Stimulated activated CD8-positive, alpha-beta memory T cell treated with anti-CD3 and anti-CD28 coated beads, Interleukin-7, amount 100 ng/mL, for 48 hours (primary cell): ENCODE measurements around the gene GRWD1.
"Not testable (repeated sequence)": the region's sequence is repeated elsewhere in the genome, so short reads cannot be mapped to it uniquely, and the experiment has no call there.

Source experiments
- DNase-seq, 2 donors: peaks; one replicate each; pipeline ENCODE4 v3.0.0-alpha.2; 2020; ENCODE audit warnings: low read depth in 1 of 2; ENCODE audit errors: extremely low read depth in 1 of 2

The GRWD1 gene

DNA sequence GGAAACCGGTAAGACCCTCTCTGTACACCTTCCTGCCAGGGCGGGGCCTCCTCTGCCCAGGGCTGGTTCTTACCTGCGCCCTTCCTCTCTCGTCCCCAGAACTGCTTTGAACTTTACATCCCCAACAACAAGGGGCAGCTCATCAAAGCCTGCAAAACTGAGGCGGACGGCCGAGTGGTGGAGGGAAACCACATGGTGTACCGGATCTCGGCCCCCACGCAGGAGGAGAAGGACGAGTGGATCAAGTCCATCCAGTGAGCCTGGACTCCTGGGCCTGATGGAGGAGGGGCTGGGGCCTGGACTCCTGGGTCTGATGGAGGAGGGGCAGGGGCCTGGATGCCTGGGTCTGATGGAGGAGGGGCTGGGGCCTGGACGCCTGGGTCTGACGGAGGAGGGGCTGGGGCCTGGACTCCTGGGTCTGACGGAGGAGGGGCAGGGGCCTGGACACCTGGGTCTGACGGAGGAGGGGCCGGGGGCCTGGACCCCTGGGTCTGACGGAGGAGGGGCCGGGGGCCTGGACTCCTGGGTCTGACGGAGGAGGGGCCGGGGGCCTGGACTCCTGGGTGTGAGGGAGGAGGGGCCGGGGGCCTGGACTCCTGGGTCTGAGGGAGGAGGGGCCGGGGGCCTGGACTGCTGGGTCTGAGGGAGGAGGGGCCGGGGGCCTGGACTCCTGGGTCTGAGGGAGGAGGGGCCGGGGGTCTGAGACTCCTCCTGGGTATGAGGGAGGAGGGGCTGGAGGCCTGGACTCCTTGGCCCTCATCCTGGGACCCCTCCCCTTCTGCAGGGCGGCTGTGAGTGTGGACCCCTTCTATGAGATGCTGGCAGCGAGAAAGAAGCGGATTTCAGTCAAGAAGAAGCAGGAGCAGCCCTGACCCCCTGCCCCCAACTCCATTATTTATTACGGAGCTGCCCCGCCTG, 32.8 kb downstream of the GRWD1 start:
- no peak for DNase-seq

DNA sequence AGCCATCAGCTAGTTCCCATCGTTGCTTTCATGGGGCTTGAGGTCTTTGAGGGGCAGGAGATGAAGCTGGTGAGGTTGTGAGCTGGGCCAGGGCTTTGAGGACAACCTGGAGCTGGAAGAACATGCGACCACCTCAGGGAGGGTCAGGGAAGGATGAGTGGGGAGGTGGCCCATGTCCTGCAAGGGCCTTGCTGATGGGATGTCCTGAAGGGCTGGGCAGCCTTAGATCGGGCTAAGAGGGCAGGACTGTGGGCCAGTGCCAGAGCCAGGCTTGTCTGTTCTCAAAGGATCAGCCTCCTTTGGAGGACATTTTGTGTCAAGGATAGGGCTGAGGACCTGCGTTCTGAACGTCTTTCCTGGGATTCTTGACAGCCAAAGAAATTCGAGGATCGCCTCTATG, 33.9 kb downstream of the GRWD1 start:
- no peak for DNase-seq

DNA sequence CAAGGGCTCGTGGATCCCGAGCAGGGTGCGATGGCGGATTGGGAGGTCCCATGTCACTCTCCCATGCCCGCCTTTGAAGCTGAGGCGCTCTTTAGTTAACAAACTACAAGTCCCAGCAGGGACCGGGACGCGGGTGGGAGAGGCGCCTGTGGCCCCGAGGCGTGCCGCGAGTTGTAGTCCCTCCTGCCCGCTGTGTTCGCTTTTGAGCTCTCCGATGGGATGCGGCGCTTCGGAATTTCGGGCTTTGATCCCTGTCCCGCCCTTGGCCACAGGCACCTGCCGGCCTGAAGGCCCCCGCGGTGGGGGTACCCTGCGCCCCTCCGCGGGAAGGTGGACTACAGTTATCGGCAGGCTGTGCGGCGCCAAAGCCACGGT, 34.4 kb downstream of the GRWD1 start:
- DNase-seq: no peak

DNA sequence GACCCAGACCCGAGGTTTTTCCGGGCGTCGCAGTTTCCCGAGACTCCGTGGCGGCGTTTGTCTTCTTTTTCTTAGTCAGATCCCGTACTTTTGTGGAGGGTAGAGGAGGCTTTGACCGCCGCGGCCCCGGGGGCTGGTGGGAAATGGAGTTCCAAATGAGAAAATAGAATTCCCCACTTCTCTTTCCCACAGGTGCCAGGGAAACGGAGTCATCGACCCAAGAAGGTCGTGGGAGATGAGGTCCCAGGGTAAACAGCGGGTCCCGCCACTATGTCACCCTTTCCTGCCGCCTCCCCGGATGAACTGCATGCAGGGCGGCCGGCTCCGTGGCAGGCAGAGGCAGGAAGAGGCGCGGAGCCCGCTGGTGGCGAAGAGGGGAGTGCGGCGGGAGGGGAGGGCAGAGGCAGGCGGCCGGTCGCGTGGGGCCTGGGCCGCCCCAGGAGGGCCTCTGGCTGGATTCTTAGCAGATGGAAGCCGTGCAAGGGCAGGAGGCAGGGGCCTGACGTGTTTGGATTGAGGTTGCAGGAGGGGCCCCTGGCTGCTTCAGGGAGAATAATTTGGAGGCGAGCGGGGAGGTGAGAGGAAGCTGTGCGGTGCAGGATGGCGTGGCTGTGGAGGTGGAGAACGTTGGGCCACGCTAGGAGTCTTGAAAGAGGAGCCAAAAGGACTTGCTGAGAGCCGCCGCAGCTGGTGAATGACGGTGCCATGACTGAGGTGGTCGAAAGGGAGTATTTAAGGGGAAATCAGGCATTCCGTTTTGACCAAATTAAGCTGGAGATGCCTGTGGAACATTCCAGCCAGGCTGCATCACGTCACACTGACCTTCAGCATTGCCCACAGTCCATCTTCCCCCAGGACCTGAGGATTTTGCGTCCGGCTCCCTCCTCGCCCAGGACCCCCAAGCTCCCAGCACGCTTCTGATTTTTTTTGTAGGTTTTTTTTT, 35.0 kb downstream of the GRWD1 start:
- no peak for DNase-seq

DNA sequence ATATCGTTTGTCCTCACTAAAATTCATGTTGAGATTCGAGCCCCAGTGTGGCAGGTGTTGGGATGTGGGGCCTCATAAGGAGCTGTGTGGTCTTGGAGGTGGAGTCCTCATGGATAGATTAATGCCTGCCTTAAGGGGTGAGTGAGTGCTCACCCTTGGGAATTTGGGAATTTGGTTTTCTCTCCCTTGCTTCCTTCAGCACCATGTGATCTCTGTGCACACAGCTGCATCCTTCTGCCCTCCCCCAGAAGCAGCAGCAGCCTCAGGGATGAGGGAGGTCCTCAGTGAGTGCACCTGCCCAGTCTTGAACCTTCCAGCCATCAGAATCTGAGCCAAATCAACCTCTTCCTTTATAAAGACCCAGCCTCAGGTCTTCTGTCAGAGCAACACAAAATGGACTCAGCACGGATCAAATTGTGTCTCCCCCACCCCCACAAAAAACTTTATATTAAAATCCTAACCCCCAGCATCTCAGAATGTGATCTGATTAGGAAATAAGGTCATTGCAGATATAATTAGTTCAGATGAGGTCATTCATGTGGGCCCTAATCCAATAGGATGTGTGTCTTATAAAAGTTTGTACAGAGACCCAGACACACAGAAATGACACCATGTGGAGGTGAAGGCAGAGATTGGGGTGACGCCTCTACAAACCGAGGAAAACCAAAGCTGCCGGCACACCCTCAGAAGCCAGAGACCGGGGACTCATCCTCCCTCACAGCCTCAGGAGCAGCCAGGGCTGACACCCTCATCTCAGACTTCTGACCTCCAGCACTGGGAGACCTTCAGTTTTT, 36.3 kb downstream of the GRWD1 start:
- DNase-seq: no peak

DNA sequence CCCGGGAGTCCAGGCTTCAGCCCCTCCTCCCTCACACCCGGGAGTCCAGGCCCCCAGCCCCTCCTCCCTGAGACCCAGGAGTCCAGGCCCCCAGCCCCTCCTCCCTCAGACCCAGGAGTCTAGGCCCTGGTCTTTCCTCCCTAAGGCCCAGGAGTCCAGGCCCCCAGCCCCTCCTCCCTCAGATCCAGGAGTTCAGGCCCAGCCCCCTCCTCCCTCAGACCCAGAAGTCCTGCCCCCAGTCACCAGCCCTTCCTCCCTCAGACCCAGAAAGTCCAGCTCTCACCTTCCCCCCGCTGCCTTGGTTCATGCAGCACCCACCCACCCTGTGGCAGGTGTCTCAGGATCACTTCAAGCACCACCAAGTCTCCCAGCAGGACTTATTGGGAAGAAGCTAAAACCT, 37.5 kb downstream of the GRWD1 start:
- DNase-seq: no peak

DNA sequence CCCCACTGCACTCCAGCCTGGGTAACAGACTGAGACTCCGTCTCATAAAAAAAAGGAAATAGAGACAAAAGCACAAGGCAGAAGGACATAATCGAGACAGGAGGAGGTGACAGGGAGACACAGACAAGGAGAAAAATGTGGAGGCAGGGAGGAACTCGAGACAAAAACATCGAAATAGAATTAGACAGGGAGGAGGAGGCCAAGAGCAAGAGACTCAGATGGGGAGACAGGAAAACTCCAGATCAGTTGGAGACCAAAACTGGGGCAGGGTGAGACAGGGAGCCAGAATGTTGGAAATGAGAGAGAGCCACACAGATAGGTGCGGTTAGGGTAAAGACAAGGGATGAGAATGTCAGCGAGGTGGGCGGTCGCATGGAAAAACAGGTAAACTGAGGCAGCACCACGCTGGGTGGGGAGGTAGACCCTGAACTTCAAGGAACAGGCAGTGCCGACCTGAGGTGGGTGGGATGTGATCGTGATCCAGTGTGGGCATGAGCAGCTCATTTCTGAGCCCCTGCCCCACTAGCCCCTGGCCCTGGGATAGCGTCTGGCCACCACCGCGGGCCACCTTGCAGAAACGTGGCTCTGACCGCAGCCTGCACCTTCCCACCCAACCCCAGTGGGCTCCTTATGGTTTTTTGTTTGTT, 38.6 kb downstream of the GRWD1 start:
- DNase-seq: no peak

DNA sequence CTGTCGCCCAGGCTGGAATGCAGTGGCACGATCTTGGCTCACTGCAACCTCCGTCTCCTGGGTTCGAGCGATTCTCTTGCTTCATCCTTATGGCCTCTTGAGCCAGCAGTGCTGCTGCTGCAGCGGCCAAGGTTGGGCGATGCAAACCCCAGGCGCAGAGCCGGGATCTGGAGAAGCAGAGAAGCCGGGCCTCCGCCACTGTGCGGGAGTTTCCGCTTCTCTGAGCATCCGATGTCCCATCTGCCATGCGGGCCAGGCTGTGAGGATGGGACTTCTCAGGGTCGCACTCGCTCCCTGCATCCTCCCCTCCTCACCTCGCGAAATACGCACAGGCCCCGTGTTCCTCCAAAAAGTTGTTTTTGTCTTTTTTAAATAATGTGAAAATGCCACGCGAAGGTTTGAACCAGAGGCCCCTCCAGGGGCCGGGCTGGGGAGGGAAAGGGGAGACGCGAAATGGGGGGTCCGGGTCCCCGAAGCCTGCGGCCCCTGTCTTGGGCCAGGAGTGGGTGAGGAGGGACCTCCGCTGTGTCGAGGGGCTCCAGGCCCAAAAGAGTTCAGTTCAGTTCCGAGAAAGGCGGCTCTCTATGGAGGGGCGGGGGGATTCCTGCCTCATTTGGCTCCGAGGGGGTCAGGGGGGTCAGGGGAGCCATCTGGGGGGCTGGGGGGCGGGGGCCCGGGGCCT, 39.3 kb downstream of the GRWD1 start:
- DNase-seq: no peak

DNA sequence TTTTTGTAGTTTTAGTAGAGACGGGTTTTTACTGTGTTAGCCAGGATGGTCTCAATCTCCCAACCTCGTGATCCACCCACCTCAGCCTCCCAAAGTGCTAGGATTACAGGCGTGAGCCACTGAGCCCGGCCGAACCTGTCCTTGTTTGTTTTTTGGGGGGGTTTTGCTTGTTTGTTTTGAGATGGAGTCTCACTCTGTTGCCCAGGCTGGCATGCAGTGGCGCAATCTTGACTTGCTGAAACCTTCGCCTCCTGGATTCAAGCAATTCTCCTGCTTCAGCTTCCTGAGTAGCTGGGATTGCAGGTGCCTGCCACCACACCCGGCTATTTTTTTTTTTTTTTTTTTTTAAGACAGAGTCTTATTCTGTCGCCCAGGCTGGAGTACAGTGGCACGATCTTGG, 40.9 kb downstream of the GRWD1 start:
- DNase-seq: not testable (repeated sequence)

DNA sequence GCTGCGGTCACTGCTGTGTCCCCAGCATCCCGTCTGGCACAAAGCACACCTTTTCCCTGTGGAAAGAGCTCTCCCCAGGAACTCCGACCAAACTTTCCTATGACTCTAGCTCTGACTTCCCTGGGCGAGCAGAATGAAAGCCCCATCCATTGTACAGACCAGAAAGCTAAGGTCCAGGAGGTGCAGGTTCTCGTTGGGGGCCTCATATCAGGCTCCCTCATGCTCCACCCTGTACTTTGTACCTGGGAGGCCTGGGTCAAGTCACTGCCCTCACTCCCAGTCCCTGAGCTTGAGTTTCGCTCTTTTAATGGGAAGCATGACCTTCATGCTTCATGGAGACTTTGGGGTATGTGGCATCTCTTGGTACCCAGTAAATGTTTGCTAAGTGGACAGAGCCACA, 41.8 kb downstream of the GRWD1 start:
- no peak for DNase-seq

DNA sequence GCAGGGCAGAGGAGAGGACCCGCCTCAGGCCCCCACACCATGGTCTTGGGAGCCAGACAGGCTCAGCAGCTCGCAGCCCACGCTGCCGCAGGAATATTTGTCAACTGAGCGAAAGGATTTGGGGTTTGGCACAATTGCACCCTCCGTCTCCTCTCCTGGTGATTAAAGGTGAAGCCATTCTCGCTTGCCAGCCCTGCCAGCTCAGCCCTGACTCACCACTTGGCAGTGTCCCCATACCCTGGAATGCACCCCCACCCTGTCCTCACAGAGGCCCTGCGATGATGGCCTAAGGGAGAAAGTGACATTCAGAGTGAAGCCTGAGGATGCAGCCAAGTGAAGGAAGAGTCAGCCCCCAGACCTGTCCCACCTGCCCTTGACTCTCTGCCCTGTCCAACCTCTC, 42.2 kb downstream of the GRWD1 start:
- no peak for DNase-seq

DNA sequence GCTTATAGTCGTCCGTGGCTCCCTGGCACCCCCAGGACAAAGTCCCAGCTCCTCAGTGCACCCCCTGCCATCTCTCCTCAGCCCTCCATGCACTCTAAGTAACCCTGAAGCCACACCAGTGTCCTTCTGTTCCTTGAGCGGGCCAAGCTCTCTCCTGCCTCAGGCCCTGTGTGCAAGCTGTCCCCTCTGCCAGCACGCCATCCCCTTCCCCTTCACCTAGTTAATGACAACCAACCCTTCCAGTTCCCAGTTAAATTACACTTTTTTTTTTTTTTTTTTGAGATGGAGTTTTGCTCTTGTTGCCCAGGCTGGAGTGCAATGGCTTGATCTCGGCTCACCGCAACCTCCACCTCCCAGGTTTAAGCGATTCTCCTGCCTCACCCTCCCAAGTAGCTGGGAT, 42.7 kb downstream of the GRWD1 start:
- DNase-seq: not testable (repeated sequence)

DNA sequence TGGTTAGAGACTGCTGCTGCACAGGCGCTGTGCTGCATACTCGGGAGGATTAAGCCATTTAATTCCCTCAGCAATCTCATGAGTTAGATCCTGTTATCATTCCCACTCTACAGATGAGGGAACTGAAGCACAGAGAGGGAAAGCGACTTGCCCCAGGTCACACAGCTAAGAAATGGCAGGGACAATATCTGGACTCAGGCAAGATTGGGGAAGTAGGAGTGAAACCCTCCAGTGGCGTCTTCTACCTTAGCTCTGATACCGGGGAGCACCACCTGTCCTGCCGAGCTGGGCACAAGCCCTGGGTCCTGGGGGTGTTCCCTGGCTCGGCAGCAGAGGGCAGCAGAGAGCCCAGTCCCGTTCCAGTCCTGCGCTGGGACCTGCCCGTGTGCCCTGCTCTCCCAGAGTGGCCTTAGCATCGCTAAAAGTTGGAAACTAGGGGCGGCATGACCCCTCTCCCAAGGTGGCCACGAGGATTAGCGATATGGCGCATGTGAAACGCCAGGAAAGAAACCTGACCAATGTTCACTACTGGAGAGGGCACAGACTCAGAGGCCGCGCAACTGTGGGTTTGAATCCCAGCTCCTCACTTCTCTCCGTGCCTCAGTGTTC, 43.9 kb downstream of the GRWD1 start:
- DNase-seq: peak in 1 of 2 donors; percentile 68

DNA sequence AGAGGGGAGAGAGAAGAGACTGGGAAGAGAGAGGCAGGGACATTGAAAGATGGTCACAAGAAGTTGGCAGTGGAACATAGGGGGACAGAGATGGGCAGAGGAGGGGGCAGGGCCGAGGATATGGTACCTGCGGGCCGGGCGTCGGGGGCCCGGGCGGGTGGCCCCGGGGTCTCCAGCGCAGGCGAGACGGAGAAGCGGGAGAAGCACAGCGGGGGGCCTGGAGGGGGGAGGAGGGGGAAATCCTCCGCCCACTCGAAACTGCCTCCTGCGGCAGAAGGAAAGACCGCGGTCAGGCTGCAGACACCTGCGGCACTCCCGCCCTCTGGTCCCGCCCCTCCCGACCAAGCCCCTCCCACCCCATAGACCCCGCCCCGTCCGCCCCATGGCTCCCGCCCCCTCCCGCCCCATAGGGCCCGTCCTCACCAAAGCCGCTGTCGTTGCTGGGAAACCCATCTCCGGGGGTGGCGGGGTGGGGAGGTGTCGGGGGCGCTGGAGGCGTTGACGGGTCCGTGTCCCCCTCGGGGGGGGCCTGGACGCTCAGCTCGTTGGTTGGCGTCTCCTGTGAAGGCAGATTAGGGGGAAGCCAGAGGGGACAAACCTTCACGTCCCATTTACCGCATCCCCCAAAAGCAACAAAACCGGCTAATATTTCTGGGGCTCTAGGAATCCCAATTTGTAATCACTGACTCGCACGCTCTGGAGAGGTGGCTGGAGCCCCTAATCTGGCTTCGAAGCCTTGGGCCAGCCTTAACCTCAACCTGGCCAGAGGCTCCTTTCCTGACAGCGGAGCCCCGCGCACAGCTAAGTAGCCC, 45.4 kb downstream of the GRWD1 start:
- no peak for DNase-seq

DNA sequence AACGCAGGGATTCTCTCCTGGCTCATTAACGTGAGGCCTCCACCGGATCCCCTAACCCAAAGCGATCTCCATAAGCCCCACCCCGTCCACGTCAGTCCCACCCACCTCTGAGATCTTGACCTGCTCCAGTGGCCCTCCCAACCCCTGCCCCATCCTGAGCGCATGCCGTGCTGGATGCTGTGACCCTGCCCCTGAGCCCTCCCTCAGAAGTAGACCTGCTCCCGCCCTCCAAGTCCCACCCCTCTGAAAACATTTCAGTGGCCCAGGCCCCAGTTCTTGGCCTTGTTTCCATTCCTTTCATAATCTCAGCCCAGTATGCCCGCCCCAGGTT, 46.0 kb downstream of the GRWD1 start:
- DNase-seq: no peak

DNA sequence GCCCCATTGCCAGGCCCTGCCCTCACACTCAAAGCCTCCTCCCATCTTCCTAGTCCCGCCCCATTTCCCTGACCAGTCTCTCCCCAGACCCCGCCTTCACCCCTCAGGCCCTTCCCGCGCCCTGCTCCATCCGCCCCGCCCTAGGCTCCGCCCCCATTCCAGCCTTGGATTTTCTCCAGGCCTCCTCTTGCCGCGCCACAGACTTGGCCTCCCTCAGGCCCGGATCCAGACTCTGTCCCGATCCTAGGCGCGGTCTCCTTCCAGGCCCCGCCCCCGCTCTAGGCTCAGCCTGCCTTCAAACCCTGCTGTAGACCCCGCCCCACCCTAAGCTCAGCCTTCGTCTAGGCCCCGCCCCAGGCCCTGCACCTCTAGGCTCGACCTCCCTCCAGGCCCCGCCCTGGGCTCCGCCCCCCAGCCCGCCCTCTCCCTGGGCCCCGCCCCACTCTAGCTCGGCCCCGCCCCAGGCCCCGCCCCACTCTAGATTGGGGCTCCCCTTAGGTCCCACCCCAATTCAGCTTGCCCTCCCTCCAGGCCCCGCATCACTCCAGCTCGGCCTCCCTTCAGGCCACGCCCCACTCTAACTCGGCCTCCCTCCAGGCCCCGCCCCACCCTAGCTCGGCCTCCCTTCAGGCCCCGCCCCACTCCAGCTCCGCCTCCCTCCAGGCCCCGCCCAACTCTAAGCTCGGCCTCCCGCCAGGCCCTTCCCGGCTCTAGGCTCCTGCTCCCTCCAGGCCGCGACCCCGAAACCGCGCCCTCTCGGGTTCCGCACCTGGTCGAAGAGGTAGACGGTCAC, 47.3 kb downstream of the GRWD1 start:
- peak; percentile 66 to 82 for DNase-seq

DNA sequence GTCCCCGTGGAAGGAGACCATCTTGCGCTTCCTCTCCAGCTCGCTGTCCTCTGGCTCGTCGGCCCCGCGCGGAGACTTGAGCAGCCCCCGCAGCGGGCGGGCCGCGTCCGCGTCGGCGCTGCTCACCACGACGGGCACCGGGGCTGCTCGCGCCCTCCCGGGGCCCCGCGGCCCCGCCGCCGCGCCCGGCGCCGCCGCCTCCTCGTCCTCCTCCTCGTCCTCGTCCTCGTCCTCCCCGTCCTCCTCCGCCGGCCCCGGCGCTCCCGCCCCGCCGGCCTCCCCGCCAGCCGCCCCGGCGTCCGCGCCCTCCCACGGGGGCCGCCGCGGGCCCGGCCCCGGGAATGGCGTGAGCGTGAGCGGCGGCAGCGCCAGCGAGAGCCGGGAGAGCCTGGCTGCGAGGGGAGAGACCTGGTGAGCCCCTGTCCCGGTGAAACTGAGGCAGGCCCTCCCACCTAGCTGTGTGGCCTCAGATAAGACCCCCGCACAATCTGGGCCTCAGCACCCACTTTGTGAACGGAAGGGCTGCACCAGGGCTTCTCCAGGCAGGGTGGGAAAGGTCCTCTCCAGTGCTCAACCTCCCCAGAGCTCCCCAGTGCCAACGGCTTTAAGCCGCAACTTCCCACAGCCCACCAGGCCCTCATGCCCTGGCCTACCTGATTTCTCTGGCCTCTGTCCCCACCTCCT, 48.1 kb downstream of the GRWD1 start:
- no peak for DNase-seq
